GM15510 (cell line): ENCODE data around the gene AR.

ENCODE experiments used
- POLR2A ChIP-seq: IDR thresholded peaks from 3 replicates; pipeline ENCODE4 v1.6.1; 2011; ENCODE audit warnings: borderline replicate concordance; ENCODE audit not compliant: insufficient read length; ENCODE audit errors: extremely low read depth

AR gene

DNA sequence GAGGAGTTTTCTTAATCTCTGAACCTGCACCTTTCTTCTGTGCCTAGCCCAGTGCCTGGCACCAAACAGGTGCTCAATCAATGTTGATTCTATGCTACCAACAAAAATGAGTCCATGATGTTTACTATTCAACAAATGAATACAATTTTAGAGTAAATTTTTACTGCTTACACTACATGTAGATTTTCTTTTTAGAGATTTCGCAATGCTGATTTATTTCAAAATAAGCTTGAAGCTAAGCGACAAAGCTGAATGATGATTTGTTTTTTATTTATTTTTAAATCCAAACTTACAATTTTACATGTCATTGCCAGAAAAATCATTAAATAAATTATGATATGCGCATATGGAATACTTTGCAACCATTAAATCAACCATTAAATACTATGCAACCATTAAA lies 55.7 kb downstream of the AR start:
- TF ChIP-seq POLR2A = no peak

DNA sequence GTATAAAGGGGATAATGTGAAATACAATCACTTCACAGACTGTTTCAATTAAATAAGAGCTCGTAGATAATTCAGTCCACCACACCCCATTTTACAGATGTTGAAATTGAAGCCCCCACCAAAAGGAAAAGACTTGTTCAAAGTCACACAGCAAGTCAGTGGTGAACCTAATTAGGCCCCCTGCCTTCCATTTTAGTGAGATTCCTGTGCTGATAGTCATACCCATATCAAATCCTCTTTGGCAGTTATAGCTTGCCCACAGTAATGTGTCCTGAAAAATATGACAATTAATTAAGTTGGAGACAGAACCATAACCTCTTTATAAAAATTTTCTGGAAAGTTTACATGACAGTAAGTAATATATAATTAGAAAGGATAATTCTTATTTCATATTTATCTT lies 58.0 kb downstream of the AR start:
- TF ChIP-seq POLR2A = no peak

DNA sequence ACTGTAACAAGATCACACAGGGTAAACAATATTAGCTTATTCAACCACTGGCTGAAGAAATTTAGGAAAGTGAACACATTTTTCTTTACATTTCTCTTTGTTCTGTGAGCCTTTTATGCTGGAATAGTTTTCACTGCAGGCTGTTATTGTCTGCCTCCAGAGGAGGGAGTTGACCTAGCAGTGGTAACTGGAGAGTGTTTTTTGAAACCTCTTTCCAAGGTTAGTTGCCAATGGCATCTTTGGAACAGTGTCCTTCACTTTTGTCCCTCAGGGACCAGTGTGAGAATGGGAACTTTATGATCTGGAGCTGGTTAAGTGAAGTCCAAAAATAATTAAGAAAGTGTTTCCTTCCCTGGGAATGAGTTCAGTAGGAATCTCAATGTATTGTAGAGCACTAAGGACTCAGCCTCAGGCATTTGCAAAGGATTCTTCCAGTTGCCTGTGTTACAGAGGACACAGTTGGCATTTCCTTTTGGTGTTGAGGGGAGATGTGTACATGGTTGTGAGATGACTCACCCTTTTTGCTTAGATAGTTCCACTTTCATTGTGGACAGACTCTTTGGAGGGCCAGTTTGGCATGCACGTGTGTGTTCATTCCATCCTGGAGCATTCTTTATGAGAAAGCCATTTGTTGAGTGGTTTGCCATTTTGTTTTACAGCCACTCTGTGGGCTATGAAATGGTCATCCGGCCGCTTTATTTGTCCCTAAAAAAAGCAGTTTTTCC lies 61.3 kb downstream of the AR start:
- no peak for TF ChIP-seq POLR2A

DNA sequence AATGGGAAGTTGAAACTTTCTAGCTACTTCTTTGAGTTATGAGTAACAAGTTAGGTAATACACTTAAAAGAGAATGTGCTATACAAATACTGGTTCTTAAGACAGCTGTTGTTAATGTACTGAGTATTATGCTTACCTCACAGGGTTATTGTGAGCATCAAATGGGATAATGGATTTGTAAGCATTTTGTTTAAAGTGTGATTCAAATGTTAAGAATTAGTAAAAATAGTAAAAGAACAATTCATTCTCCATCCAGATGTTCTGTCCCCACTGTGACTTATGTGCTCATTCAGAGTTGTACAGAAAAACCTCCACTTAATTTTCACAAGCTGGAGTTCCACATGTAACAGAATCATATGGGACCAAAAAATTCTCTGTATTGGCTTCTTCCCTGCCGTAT lies 63.6 kb downstream of the AR start:
- no peak for TF ChIP-seq POLR2A

DNA sequence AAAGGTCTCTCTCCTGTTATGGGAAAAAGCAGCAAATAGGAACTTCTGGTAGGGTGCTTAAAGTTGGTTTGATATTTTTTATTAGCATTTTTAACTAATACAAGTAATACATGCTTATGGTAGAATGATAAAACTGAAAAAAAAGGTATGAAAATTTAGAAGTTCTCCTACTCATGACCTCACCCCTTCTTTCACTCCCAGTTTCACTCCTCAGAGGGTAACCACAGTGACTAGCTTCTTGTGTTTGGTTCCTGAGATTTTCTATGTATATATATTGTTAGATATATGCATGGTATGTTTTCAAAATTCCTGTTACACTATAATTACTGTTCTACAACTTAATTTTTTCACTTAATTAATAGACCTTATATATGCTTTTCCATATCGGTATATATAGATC lies 66.5 kb downstream of the AR start:
- no peak for TF ChIP-seq POLR2A

DNA sequence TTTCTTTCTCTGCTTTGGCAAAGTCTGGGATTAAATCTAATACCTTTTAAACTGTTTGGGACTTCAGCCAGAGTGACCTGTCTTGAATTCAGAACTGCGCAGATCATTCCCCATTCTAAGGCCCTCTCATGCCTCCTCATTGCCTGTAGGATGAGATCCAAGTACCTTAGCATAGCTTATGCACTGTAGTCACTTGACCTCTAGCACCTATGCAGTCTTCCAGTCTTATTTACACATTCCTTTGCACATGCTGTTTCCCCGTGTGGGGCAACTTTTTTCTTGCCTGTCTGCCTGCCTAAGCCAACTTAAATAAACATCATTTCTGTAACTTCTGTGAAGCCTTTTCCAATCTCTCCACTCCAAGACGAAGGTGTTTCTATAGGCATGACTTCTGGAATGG lies 68.4 kb downstream of the AR start:
- TF ChIP-seq POLR2A = no peak

DNA sequence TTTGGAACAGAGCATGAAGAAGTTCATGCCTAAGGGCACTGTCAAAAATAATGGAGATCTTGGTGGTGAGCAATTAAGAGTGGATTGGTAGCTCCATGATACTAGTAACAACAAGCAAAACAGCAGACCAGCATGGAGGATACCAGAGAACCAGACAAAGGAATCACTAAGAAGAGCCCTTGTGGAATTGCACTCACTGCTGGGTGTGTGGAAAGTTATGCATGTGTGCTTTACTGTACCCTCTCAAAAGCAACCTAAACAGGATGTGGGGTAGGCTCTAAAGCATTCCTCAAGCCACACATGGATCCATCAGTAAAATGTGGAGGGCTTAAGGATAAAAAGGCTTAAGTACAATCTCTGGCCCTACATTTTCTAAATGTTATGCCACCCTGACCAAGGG lies 69.5 kb downstream of the AR start:
- no peak for TF ChIP-seq POLR2A

DNA sequence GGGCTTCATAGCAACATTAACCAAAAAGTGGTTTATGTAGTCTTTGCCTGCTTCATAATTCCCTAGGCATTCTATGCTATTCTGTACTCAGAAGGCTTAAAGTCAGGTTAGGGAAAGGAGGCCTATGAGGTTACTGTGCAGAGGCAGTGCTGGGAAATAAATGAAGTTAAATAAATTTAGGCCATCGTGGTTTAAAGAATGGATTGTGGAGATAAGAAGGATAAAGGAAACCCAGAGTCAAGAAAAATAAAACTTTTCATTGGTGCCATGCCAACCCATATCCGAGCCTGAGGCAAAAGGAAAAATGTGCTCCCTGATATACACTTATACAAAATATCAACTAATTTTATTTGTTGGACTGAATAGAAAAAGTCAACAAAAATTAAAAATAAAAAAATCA lies 70.2 kb downstream of the AR start:
- no peak for TF ChIP-seq POLR2A

DNA sequence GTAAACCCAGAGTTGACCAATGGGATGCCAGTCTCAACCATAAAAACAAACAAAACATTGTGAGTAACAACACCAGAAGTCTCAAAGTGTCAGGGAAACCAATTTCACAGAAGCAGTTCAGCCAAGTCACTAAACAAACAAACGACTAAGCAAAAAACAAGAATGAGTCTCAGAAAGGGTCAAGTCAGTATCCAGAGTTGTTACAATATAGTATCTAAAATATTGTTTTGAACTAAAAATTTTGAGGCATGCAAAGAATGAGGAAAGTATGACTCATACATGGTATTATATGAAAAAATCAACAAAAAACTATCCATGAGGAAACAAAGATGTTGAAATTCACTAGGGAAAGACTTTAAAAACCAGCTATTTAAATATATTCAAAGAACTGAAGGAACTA lies 70.6 kb downstream of the AR start:
- TF ChIP-seq POLR2A = no peak

DNA sequence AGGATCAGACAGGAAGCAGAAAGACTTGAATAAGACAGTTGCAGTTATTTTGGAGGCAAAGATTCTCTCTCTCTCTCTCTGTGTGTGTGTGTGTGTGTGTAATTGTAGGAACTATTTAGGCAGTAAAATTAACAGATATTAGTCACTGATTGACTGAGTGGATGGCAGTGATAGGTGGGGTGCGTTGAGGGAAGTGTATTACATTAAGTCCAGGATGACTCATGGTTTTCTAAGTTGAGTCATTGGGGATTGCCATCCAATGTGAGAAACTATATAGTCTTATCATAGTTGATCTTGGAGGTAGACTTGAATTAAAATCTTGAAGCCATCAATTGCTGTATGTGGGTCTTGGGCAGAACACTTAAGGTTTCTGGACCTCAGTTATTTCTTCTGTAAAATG lies 75.4 kb downstream of the AR start:
- no peak for TF ChIP-seq POLR2A

DNA sequence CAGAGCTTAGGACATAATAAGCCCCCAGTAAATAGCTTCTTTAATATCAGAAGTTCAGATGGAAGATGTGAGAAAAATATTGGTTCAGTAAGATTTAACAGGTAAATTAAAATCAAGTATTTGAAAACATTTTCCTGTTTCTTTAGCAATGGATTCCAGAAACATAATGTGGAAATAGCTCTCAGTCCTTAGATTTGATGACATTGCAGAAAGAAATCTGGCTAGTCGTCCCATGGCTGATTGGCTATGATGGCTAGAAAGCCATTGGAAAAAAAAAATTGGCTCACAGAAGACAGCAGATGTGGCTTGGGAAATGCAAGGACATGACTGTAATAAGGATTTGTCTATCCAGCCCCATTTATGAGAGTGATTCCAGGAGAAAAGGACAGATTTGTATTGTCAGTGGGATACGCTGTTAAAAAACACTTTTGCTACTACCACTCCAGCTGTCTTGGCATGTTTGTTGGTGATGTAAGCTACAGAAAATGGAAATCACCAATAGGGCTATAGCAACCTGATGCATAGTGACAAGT lies 78.3 kb downstream of the AR start:
- TF ChIP-seq POLR2A = no peak

DNA sequence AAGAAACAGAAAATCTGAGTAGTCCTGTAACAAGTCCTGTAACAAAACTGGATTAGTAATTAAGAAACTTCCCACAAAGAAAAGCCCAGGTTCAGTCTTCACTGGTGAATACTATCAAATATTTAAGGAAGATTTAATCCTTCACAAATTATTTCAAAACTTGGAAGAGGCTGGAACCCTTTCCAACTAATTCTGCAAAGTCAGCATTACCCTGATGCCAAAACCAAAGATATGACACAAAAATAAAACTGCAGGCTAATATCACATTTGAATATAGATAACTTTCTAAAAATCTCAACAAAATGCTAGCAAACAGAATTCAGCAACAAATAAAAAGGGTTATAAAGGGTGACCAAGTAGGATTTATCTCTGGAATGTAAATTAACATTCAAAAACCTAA lies 80.5 kb downstream of the AR start:
- no peak for TF ChIP-seq POLR2A

DNA sequence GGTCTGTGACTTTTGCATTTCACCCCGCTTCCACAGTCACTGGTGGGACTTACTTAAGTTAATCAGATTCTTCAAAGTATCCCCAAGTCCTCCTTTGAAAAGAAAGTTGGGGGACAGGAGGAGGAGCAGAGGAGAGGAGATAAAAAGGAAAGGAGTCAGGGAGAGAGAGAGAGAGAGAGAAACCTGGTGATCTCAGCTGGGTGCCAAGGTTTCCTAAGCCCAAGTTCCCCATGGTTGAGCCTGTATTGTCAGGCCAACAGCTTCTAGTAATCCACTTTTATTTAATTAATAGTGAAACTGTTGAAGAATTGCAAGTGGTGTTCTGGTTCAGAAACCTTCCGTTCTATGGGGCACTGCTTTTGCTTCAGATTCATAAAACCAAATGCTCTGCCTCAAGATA lies 91.6 kb downstream of the AR start:
- TF ChIP-seq POLR2A = no peak

DNA sequence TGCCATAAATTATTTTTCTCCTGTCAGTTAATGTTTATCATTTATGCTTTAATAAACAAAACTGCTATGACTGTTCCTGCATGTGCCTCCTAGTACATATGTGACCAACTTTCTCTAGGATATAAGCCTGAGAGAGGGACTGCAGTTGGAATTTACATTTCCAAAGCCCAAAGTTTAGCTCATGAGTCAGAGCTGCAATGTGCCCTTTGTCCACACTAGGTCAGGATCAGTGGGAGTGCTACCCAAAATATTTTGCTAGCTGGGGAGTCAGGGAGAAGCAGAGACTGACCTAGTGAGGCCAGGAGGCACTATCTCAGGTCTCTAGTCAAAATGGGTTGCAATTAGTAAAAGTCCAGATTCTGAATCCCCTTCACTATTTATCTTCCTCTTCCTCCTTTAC lies 92.7 kb downstream of the AR start:
- TF ChIP-seq POLR2A = no peak

DNA sequence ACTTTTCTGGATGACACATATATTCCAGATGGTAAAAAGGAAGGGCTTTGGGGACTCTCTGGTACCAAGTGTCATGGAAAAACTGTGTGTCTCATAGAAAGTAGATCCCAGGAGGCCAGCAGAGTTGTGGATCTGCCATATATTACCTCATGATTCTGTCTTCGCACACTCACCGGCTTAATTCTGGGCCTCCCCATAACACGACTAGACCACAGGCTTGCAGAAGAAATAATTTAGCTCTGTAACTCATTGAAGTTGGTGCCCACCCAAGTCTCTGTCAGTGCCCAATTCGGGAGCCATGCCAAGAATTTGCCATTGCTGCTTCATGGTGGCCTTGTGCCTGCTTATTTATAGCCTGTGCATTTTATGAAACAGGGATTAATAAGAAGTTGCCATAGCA lies 104.5 kb downstream of the AR start:
- TF ChIP-seq POLR2A = no peak

DNA sequence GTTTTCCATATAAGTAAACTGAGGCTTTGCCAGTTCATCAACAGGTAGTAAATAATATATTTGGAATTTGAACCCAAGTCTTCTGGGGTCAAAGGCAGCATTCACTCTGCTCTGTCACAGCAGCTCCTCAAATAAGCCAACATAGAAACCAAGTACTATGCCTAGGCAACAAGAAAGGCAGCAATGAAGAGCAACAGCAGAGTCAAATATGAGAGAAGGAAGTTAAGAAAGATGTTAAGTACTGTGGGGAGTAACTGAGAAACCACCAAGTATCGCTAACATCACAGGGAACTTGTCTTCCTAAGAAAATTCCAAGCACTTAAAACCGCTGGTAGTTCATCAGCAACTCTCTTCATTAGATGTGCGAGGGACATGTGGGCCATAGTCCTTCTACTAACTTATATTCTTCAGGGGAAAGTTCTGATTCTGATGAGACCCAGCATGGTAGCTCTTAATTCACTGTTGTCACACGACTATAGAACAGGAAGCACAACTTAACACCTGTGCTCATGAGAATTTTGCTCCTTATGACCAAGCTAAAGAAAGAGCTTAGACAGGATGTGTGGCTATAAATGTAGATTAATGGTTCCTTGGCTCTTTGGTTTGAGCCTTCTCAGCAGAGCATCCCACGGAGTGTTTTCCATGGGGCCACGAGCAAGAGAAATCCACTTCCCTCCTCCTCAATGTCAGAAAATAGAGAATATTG lies 107.8 kb downstream of the AR start:
- TF ChIP-seq POLR2A = no peak
